ENCODE data around the gene NTM.

DNA sequence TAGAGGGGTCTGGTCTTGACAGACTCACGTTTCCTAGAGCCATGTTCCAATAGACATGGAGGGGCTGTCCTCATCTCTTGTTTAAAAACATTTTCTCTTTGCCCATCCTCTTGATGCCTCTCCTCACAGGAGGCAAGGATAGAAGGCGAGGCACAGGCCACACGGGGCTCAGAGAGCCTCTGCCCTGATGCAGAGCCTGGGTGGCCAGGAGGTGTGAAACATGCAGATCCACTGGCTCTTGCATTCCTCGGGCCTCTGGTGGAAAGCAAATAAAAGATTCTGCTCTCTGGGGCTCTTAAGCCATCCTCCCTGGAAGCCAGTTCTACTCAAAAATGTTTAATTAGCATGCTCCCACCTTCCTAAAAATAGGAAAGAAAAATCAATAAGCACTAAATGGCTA lies 43.6 kb upstream of the NTM start:
- TF ChIP-seq CTCF (conservative IDR thresholded peaks at IDR 0.05; ENCODE audit: low read length) (no peak), EZH2phosphoT487 (IDR thresholded peaks at IDR 0.05; ENCODE audit: borderline replicate concordance) (no peak)

Measured in Loucy (cell line).